ENCODE measurements around the gene SLC39A8.

DNA sequence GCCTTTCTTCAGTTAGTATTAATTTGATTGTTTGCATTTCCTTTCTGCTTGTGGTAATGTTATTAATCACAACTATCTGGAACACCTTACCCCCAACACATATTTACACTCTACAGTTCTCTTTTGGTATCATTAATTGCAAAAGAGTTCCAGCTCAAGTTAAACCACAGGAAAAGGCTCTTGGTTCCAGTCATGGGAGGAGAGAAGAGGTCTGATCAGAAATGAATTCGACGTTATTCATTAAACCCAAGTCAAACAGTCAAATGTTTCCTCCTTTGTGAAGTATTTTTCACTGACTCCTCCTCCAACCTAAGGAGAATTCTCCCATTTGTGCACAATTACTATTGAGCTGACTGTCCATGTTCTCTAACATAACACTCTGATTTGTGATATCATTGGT lies 91.4 kb downstream of the SLC39A8 start:
- TF ChIP-seq, protein P1, sequence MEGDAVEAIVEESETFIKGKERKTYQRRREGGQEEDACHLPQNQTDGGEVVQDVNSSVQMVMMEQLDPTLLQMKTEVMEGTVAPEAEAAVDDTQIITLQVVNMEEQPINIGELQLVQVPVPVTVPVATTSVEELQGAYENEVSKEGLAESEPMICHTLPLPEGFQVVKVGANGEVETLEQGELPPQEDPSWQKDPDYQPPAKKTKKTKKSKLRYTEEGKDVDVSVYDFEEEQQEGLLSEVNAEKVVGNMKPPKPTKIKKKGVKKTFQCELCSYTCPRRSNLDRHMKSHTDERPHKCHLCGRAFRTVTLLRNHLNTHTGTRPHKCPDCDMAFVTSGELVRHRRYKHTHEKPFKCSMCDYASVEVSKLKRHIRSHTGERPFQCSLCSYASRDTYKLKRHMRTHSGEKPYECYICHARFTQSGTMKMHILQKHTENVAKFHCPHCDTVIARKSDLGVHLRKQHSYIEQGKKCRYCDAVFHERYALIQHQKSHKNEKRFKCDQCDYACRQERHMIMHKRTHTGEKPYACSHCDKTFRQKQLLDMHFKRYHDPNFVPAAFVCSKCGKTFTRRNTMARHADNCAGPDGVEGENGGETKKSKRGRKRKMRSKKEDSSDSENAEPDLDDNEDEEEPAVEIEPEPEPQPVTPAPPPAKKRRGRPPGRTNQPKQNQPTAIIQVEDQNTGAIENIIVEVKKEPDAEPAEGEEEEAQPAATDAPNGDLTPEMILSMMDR (IDR thresholded peaks at IDR 0.05), result no peak
- no peak for TF ChIP-seq POLR2A (IDR thresholded peaks at IDR 0.05)

All from heart left ventricle (tissue), 13 donors.